DMS79 treated with DMSO at 0.1 percent for 48 hours (cell line): ENCODE results near the gene CHST2.
A peak's percentile ranks its signal among the peaks of the same experiment; 100 is the strongest.

ENCODE experiments used
- DNase-seq: peaks from one replicate; lab custom pipeline; 2025; lab: John Stamatoyannopoulos, UW

The CHST2 gene

DNA sequence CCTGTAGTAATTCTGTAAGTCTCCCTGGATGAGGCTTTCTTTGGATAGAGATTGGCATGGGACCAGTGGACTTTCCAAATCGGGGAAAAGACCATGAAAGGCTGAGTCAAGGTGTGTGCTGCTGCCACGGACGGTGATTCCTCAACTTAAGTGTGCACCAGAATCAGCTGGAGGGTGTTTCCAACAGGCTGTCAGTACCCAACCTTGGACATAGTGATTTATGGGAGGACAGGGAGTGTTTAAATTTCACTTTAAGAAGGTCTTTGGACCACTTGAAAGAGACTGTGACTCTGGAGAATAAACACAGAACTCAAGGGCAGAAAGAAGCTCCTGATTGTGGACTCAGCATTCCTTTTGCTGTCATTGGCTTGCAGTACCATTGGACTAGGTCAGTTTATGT lies 20.4 kb upstream of the CHST2 start:
- no peak for DNase-seq

- DNase-seq = no peak
Observed at GRCh38 chr3:143099690-143100089, 19.9 kb upstream of the CHST2 start.

DNA sequence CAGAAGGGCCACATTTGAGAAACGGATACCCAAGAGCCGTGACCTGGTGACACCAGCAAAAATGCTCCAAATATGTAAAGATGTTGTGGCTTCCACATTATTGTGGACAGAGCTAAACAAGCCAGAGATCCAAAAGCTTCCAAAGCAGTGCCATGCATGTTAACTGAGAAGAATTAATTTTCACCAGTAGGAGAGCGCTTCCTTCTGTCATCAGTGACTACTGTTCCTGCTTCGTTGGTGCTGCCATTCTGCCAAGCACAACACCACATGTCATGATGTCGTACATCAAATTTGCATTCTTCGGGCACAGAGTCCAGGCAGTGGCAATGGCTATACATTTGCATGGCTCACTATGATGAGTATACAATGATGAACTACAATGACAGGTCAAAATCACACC lies 19.1 kb upstream of the CHST2 start:
- DNase-seq = no peak

GRCh38 chr3:143101792-143102381 lies 17.7 kb upstream of the CHST2 start:
- DNase-seq = no peak

- DNase-seq = no peak
Observed at GRCh38 chr3:143103652-143104051, 15.9 kb upstream of the CHST2 start.

- no peak for DNase-seq
Observed at GRCh38 chr3:143105170-143105569, 14.4 kb upstream of the CHST2 start.

DNA sequence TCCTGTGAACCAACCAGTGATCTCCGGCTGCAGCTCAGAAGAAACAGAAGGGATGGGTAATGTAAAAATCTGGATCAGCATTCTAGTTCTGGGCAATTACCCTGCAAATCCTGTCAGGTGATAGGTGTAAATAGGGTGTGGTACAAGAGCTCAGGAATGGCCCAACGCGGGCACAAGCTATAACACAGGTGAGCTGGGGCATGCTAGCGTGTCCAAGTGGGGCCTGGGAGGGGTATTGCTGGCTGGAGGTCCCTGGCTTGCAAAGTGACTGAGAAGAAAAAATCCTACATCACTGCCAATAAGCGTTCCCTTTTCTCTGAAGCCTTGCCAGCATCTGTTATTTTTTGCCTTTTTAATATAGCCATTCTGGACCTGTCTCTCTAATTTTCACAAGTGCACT lies 9.7 kb upstream of the CHST2 start:
- peak; percentile 27 for DNase-seq

DNA sequence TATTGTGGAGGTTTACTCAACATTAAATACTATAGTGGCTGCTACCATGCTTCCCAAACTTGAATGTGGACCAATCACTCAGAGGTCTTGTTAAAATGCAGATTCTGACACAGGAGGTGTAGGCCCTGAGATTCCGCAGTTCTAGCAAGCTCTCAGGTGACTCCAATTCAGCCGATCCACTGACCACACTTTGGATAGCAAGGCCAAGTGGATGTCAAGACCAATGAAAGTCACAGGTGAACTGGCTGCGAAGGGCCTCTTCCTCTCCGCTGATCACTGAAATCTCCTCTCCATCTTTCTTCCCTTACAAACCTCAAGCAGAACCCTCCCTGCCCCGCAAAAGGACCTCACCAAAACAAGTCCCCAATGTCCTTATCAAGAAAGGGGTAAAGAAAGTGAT lies 9.2 kb upstream of the CHST2 start:
- no peak for DNase-seq

DNA sequence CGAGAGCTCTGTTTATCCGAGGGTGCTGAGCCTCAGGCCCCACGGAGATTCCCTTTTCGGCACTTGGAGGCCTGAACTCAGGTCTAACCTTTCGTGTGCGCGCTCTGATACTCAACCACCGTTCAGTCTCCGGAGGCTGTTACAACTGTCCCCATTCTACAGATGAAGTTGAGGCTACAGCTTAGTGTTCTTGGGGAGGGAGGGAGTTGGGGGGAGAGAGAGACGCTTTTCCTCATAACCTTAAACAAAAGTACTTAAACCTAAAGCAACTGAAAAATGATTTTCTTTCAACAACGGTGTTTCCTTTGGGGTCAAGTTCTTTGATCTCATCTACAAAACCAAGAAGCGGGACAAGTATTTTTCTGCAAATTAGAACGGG lies 952 bp upstream of the CHST2 start:
- no peak for DNase-seq

DNA sequence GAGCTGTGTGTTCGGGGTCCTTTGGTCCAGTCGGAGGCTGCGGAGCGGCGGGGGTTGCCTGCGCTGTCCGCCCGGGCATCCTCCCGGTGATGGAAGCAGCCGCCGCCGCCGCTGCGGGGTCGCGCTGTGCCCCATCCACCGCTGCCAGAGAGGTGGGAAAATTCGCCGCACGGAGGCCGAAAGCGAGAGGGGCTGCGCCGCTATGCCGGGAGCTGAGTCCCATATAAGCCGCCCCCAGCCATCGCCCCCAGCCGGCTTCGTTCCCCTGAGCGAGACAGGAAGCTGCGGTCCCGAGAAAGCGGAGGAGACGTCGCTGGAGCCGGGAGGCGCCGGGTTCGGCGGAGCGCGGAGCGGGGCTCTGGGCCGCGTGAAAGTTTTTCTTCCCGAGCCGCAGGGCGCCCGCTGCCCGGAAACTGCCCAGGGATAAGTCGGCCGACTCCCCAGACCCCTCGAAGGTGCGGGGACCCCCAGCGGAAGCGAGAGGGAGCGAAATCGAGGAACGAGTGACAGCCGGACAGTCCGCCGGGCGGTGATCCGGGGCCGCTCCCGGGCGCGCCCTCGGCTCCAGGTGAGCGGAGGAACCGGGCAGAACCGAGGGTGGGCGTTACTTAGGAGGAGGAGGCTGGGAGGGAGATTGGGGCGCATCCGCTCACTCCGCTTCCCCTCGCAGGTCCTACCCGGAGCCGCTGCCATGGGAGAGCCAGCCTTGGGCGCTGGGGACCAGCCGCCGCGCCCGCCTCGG lies 574 bp downstream of the CHST2 start:
- no peak for DNase-seq

- no peak for DNase-seq
Observed at GRCh38 chr3:143120716-143121240, 1.2 kb downstream of the CHST2 start.

- DNase-seq = no peak
Observed at GRCh38 chr3:143121241-143122088, 1.9 kb downstream of the CHST2 start.

GRCh38 chr3:143122089-143122430 lies 2.5 kb downstream of the CHST2 start:
- no peak for DNase-seq

DNA sequence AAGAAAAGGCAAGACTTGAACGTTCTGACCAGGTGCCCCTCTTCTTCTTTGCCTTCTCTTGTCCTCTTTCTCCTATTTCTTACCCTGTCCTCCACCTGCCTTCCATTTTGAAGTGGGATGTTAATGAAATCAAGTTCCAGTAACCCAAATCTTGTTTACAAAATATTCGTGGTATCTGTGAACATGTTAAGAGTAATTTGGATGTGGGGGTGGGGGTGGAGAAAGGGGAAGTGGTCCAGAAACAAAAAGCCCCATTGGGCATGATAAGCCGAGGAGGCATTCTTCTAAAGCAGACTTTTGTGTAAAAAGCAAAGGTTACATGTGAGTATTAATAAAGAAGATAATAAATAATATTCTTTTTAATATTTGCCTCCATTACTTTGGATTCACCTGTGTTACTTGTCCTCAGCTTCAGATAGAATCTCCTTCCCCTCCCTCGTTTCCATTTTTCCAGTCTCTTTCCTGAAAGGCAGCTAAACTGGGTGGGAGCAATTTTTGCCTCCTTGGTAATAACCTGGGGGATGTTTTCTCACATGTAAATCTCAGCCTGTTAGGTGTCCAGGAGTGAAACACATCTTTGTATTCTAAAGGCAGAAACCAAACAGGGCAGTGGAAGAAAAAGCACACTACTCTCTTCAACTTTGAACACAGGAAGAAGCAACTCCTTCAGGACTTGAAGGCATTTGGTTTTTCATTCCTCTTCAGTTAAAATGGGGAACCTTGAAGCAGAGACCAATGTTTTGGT lies 3.2 kb downstream of the CHST2 start:
- no peak for DNase-seq

DNA sequence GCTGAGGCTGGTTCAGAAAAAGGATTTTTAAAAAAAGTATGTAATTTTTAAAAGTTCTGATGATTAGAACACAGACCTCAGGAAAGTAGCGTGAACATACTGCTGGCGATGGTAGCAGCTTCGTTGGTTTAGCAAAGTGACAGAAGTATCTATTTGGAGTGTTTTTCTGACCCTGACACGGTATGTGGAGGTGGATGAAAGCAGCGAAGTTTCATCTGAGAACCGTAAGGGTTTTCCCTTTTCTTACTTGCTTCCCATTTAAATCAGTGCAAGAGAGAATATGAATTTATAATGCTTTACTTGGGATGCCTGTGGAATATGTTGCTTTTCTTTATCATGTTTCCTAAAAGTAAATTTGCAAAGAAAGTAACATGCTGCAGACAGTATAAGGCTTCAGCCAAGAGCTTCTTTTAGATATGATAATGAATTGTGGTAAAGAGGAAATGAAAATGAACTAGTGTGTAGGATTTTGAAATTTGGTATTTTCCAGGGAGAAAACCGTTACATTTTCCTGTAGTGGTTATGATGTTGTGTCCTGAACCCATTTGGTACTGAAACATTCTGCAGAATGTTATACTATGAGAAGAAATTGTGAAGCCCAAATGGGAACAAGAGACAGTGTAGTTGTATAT lies 3.9 kb downstream of the CHST2 start:
- no peak for DNase-seq

GRCh38 chr3:143124601-143125520 lies 5.3 kb downstream of the CHST2 start:
- DNase-seq = no peak

GRCh38 chr3:143127801-143128200 lies 8.2 kb downstream of the CHST2 start:
- DNase-seq = no peak

DNA sequence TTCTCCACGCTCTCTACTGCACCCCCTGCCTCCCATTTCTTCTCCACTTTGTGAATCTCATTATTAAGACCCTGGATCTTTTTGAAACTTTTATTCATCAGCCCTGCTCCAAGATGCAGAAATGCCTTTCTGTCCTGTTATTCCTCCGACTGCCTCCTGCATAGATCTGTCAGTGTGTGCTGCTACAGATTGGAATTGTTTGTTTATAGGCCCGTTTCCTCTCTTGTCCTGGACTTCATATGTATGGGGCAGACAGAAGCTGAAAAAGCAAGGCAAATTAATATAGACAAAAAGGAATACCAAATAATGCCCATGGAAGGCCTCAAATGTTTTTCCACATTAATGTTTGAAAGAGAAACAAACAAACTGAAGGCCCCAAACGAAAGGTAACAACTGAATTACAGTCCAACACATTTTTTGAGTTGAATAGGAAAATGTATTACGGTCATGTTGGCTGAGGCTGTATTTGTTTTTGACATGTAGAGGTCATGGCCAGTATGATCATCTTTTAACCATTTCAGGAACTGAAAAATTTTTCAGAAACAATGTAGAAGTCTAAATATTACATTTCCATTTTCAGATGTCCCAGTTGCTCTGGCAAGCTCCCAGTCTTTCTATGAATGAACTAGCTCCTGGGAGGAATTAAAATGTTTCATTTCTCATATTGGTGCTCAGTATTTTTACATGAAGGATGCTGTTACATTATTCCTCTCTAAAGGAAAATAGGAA lies 8.8 kb downstream of the CHST2 start:
- DNase-seq = no peak

DNA sequence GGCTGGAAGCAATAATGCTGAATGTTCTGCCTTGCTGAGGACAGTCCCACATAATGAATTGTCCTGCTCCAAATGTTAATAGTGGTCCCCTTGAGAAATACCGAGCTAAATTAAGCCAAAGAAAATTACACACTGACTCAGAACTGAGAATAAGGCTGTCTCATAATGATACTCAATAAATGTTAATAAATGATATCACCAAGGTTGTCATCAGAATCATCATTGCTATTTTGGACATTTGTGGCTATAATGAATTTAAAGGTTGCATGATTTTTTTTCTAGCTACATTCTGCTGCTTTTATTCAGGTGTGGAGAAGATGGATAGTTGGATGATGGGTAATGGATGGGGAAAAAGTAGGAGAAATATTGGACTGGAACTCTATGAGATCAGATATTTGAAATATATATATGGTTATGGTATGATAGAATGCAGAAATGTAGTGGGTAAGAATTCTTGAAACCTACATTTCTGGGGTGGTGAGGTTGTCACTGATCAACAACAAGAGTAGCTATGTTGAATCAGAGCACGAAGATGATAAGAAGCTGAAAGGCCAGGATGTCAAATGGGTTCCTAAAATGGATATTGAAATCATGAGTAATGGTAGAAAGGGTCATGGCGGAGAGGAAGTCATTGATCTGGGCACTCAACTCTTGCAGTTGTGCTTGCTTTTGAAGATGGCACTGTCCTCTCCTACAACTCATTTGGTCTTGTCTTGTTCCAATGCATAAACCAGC lies 12.8 kb downstream of the CHST2 start:
- DNase-seq = no peak
